Tibial nerve (tissue), 4 donors: ENCODE data around the gene CTH. TPM values are rescaled to one million over a fixed set of nuclear protein-coding genes. Genes with fewer than 3 reads are reported as not detected.

Source experiments
- DNase-seq, 2 donors: peaks; one replicate each; pipeline ENCODE4 v3.0.0-alpha.2; 2019; ENCODE audit warnings: low spot score in 2 of 2
- H3K27ac ChIP-seq, 4 donors: fragments of 200-600 bp; sonication (generic) in 3 of 4; one replicate each; pipeline ENCODE4 v1.5.1; 2017 to 2019; ENCODE audit warnings: mild to moderate bottlenecking in 1 of 4
- H3K27me3 ChIP-seq, 2 donors: fragments of 200-600 bp; sonication (generic) in 1 of 2; one replicate each; pipeline versions ENCODE4 v1.5.1 to v1.6.0; 2017 to 2019
- H3K36me3 ChIP-seq, 3 donors: fragments of 200-600 bp; sonication (generic); one replicate each; pipeline ENCODE4 v1.5.1; 2018 to 2019
- H3K4me1 ChIP-seq, 4 donors: fragments of 200-600 bp; sonication (generic) in 3 of 4; one replicate each; pipeline ENCODE4 v1.5.1; 2017 to 2019
- H3K4me3 ChIP-seq, 4 donors: fragments of 200-600 bp; sonication (generic) in 3 of 4; one replicate each; pipeline ENCODE4 v1.5.1; 2017 to 2019; ENCODE audit warnings: mild to moderate bottlenecking in 1 of 4, moderate library complexity in 1 of 4
- H3K9me3 ChIP-seq, 4 donors: fragments of 200-600 bp; sonication (generic) in 3 of 4; one replicate each; pipeline ENCODE4 v1.5.1; 2017 to 2019
- CTCF ChIP-seq, 5 experiments: fragments of 200-600 bp in 3 of 5; fragments of 450-650 bp in 2 of 5; sonication (generic) in 3 of 5; IDR thresholded peaks; one replicate each; pipeline ENCODE4 v1.5.1; 2016 to 2019; ENCODE audit warnings: antibody characterized with exemption in 5 of 5, mild to moderate bottlenecking in 3 of 5, moderate library complexity in 2 of 5
- EP300 ChIP-seq, 2 donors: sonication (generic); formaldehyde crosslinking; IDR thresholded peaks; one replicate each; pipeline ENCODE4 v1.6.1; 2017; ENCODE audit warnings: antibody characterized with exemption in 2 of 2, mild to moderate bottlenecking in 1 of 2
- POLR2A ChIP-seq, 2 donors: fragments of 450-650 bp; IDR thresholded peaks; one replicate each; pipeline ENCODE4 v1.6.1; 2017; ENCODE audit warnings: antibody characterized with exemption in 2 of 2, mild to moderate bottlenecking in 2 of 2, moderate library complexity in 2 of 2
- whole genome bisulfite sequencing, 2 donors: methylation state at CpG; one replicate each; pipeline ENCODE4 v1.1.5; 2018; 5-methylcytosine and 5-hydroxymethylcytosine counted together
- total RNA-seq, 4 donors: library from RNA; depleted of rRNA; stranded (reverse); fragments of >200 nt; gene quantifications; one replicate each; pipeline ENCODE4 v1.1.0, GENCODE V29; 2016

The CTH gene
- total RNA-seq, 4 donors from 2014 or later = 5.7 to 12.2 (median 9.4) TPM

GRCh38 chr1:70385477-70385876 lies 25.6 kb upstream of the CTH start:
- Histone ChIP-seq H3K27ac (no peak overlapping the region), H3K4me3 (no peak overlapping the region), H3K36me3 (no peaks in the 10 kb centered on the region), H3K4me1 (no peaks in the 10 kb centered on the region), H3K9me3 (no peaks in the 10 kb centered on the region), H3K27me3 (no peaks in the 10 kb centered on the region)
- DNase-seq = no peak
- TF ChIP-seq POLR2A (IDR thresholded peaks at IDR 0.05) = no peak
- no peak for TF ChIP-seq CTCF (IDR thresholded peaks at IDR 0.05)
- no peak for TF ChIP-seq EP300 (IDR thresholded peaks at IDR 0.05)
- 87 to 90% methylated on average over 6 of the region's 6 CpGs for WGBS, 2 donors

- H3K4me1 ChIP-seq = no peaks in the 10 kb centered on the region
- H3K36me3 ChIP-seq = no peaks in the 10 kb centered on the region
- TF ChIP-seq CTCF (IDR thresholded peaks at IDR 0.05) (no peak), POLR2A (IDR thresholded peaks at IDR 0.05) (no peak), EP300 (IDR thresholded peaks at IDR 0.05) (no peak)
- no peaks in the 10 kb centered on the region for H3K27me3 ChIP-seq
- no peak for DNase-seq
- H3K9me3 ChIP-seq = no peaks in the 10 kb centered on the region
- no peak overlapping the region for H3K4me3 ChIP-seq
- H3K27ac ChIP-seq = no peak overlapping the region
- WGBS, 2 donors = 87 to 93% methylated on average over 2 of the region's 2 CpGs
Observed at GRCh38 chr1:70386121-70386520, 24.9 kb upstream of the CTH start.

GRCh38 chr1:70387507-70387906 lies 23.6 kb upstream of the CTH start:
- no peaks in the 10 kb centered on the region for H3K9me3 ChIP-seq
- no peaks in the 10 kb centered on the region for H3K27me3 ChIP-seq
- WGBS, 2 donors = 86 to 87% methylated on average over 5 of the region's 5 CpGs
- H3K27ac ChIP-seq = no peak overlapping the region
- H3K4me3 ChIP-seq = no peak overlapping the region
- no peak for DNase-seq
- H3K36me3 ChIP-seq = no peaks in the 10 kb centered on the region
- H3K4me1 ChIP-seq = no peaks in the 10 kb centered on the region
- TF ChIP-seq POLR2A (IDR thresholded peaks at IDR 0.05) (no peak), CTCF (IDR thresholded peaks at IDR 0.05) (no peak), EP300 (IDR thresholded peaks at IDR 0.05) (no peak)

- H3K27me3 ChIP-seq = no peaks in the 10 kb centered on the region
- no peaks in the 10 kb centered on the region for H3K4me1 ChIP-seq
- H3K4me3 ChIP-seq = no peak overlapping the region
- no peak overlapping the region for H3K27ac ChIP-seq
- no peak for DNase-seq
- TF ChIP-seq POLR2A (IDR thresholded peaks at IDR 0.05) (no peak), CTCF (IDR thresholded peaks at IDR 0.05) (no peak), EP300 (IDR thresholded peaks at IDR 0.05) (no peak)
- H3K9me3 ChIP-seq = no peaks in the 10 kb centered on the region
- H3K36me3 ChIP-seq = no peaks in the 10 kb centered on the region
Observed at GRCh38 chr1:70392626-70393025, 18.4 kb upstream of the CTH start.

- no peaks in the 10 kb centered on the region for H3K4me1 ChIP-seq
- no peaks in the 10 kb centered on the region for H3K27me3 ChIP-seq
- H3K27ac ChIP-seq = no peak overlapping the region
- TF ChIP-seq EP300 (IDR thresholded peaks at IDR 0.05) (no peak), POLR2A (IDR thresholded peaks at IDR 0.05) (no peak), CTCF (IDR thresholded peaks at IDR 0.05) (no peak)
- DNase-seq = no peak
- H3K9me3 ChIP-seq = no peaks in the 10 kb centered on the region
- H3K4me3 ChIP-seq = no peak overlapping the region
- WGBS, 2 donors = 58 to 66% methylated on average over 2 of the region's 2 CpGs
- H3K36me3 ChIP-seq = no peaks in the 10 kb centered on the region
Observed at GRCh38 chr1:70396607-70397006, 14.5 kb upstream of the CTH start.
